HG02852 (cell line): ENCODE measurements around the gene GALNT6.
A peak's percentile ranks its signal among the peaks of the same experiment; 100 is the strongest.

Experiments used
- ATAC-seq: cut with Tn5 transposase; IDR thresholded peaks from one replicate; pipeline ENCODE4 v1.9.1; 2021; ENCODE audit warnings: mild to moderate bottlenecking, moderate library complexity; ENCODE audit not compliant: unreplicated experiment

The GALNT6 gene

DNA sequence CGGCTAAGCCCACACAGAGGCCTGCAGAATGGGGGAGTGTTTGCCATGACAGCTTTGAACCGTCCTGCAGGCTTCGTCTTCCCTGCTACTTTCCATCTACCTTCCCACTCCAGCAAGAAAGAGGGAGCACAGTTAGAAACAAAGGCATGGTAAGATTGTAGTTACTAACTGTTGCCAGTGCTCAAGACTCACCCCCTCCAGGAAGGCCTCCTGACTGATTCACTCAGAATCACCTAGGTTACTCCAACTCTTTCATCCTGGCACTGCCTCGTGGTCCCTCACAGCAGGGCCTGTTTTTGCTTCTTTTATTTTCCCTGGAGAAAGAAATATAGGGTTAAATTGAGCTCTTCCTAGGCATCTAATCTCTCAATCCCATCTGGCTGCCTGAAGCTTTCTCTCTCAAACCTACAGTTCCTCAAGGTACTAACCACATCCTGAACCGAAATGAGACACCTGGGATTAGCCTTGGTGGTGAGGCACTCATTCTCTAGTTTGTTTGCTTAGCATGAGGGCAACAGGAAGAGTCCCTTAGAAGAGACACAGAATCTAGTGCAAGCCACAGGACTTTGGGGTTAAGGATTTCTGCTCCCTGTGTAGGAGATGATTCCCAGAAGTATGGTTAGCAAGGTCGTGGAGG lies 7.8 kb downstream of the GALNT6 start:
- ATAC-seq = no peak

GRCh38 chr12:51382173-51382572 lies 9.0 kb downstream of the GALNT6 start:
- no peak for ATAC-seq

GRCh38 chr12:51381226-51382079 lies 9.8 kb downstream of the GALNT6 start:
- ATAC-seq = no peak

GRCh38 chr12:51379571-51379970 lies 11.6 kb downstream of the GALNT6 start:
- ATAC-seq = no peak

- ATAC-seq = no peak
Measured at GRCh38 chr12:51378749-51379148, 12.5 kb downstream of the GALNT6 start.

DNA sequence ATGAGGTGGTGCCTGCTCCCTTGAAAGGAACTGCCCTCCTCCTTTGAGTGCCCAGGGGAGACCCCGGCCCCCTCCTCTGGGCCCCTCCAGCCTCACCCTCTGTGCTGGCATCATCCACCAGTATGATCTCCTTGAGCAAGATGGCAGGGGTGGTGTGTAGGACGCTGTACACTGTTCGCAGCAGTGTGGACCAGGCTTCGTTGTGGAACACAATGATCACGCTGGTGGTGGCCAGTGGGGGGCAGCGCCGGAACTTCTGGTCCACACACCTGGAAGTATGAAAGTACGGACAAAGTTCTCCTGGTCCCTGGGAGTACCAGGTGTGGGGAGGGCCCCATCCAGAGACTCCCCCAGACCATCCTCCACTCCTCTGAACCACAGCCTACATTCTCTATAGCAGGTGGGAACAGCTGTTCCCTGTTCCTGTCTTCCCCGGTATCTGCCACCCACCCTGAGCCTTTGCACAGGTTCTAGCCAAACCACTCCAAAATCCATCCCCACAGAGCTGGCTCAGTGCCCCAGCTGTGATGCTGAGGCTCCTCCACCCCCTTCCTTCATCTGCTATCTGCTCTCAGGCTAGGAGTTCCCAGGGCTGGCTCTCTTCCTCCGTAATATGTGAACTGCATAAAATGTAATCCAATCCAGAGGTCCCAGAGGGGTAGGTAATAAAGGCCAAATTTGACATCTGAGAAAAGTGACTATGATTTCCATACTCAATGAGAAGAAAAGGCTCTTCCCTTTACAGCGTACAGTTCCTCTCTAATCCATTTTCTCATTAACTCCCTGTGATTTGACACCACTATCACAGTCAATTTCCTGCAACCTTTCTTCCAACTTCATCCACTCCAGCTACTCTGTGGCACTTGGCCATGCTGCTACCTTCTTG lies 13.9 kb downstream of the GALNT6 start:
- no peak for ATAC-seq

DNA sequence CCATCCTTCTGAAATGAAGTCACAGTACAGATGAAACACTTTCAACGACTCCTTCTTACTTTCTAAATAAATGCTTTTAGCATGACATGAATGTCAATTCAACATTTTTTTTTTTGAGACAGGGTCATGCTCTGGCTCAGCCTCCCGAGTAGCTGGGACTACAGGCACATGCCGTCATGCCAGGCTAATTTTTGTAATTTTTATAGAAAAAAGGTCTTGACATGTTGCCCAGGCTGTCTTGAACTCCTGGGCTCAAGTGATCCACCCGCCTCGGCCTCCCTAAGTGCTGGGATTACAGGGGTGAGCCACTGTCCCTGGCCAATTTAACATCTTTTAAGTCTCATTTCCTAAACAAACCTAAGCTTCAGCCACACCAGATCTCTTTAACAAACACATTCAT lies 16.4 kb downstream of the GALNT6 start:
- no peak for ATAC-seq

DNA sequence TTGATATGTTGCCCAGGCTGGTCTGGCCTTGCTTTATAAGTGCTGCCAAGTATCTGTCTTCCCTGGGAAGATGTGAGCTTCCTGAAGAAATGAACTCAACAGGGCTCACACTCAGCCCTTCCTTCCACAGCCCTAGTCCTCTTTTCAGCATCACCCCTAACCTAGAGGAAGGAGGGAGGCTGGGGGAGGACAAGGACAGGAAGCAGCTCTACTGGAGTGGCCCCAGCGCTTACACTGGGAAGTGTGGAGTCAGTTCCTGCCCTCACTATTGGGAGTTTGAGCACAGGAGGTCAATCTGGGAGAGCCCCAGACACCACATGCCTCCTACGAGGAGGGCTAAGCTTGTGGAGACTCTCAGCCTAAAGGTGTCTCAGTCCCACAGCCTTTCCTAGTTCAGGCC lies 16.8 kb downstream of the GALNT6 start:
- no peak for ATAC-seq

DNA sequence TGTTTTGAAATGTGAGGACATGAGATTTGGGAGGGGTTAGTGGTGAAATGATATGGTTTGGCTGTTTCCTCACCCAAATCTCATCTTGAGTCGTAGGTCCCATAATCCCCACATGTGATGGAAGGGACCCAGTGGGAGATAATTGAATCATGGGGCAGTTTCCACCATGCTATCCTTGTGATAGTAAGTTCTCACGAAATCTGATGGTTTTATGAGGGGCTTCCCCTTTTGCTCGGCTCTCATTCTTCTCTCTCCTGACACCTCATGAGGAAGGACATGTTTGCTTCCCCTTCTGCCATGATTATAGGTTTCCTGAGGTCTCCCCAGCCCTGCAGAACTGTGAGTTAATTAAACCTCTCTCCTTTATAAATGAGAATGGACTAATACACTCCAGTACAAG lies 18.0 kb downstream of the GALNT6 start:
- ATAC-seq = no peak

DNA sequence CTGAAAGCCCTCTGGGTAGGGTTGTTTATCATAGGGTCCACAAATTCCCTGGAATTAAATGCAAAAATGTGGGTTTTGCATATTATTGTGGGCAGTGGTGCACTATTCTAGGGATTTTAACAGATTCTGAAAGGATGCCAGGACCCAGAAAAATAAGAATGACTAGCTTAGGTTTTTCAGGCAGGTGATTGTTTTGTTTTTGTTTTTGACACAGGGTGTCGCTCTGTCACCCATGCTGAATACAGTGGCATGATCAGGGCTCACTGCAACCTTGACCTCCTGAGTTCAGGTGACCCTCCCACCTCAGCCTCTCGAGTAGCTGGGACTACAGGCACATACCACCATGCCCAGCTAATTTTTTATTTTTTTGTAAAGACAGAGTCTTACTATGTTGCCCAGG lies 19.2 kb downstream of the GALNT6 start:
- ATAC-seq = no peak

GRCh38 chr12:51371295-51371953 lies 19.8 kb downstream of the GALNT6 start:
- ATAC-seq = no peak

GRCh38 chr12:51370667-51371066 lies 20.5 kb downstream of the GALNT6 start:
- no peak for ATAC-seq

GRCh38 chr12:51369581-51369980 lies 21.6 kb downstream of the GALNT6 start:
- no peak for ATAC-seq

- ATAC-seq = peak; percentile 96
Measured at GRCh38 chr12:51368640-51369517, 22.3 kb downstream of the GALNT6 start.

DNA sequence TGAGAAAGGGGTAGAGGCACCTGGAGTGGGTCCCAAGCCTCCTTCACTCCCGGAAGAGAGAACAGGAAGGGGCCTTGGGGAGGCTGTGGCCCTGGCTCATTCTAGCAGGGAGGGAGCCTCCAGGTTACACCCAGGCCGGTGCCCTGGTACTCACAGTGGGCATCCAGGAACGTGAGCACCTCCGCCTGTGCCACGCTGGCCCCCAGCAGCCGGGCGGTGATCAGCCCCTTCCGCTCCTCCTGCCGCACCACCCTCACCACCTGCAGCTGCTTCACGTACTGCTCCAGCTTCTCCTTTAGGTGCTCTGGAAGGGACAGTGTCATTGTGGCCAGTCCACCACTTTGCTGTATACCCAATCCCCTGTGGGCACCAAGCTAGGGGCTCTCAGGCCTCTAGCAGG lies 25.9 kb downstream of the GALNT6 start:
- ATAC-seq = no peak

DNA sequence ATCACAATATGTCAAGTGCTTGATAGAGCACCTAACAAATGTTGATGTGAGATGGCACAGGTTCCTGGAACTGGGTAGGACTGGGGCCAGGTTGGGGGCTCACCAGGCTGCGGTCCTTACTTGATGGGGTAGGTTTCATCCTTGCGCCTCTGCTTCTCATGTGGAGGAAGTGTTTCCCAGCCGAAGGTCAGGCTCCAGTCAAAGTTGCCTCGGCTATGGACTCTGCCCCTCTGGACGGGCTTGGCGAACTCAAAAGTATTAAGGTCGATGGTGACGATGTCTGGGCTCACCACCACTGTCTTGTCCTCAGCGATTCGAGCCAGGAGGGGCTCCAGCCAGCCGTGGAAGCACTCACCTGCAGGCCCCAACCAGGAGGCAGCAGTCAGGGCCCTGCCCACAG lies 27.2 kb downstream of the GALNT6 start:
- no peak for ATAC-seq

- no peak for ATAC-seq
Measured at GRCh38 chr12:51362747-51363342, 28.4 kb downstream of the GALNT6 start.

- ATAC-seq = no peak
Measured at GRCh38 chr12:51362307-51362706, 28.9 kb downstream of the GALNT6 start.

DNA sequence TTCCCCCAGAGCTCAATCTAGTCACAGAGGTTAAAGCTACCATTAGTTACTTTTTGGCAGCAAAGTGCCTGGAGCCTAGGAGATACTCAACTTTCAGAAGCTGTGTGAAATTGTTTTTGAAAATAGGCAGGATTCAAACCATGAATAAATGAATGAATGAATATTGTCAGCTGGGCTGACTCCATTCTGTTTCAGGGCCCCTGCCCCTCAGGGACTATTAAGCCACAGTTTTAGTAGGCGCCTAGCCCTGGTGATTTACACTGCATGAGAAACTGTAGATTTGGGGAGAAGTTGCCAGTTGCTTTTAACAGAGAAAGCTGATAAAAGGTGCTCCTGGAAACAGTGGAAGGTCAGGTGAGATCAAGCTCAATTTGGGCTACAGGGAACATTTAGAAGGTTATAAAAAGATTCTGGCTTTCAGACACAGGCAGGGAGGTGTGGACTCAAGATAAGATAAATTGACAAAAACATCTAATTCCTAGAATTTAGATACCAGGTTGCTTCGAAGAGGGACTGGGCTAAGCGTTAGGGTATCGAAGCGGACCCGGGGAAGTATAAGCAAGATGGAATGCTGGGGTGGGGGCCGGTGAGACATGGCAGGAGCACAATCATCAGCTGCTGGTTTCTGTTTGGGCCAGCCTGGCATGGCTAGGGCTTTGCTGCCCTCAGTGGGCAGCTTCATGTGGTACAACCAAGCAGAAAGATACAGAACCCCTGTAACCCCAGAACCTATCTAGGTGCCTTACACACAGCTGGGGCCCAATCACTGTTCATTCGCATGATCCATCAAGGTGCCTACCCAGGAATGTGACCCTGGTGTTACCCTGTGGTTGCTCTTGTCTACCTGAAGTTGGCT lies 29.8 kb downstream of the GALNT6 start:
- no peak for ATAC-seq
